ENCODE results near the gene HSD17B11.
"Not testable (repeated sequence)": the region's sequence is repeated elsewhere in the genome, so short reads cannot be mapped to it uniquely, and the experiment has no call there.

Gene HSD17B11

DNA sequence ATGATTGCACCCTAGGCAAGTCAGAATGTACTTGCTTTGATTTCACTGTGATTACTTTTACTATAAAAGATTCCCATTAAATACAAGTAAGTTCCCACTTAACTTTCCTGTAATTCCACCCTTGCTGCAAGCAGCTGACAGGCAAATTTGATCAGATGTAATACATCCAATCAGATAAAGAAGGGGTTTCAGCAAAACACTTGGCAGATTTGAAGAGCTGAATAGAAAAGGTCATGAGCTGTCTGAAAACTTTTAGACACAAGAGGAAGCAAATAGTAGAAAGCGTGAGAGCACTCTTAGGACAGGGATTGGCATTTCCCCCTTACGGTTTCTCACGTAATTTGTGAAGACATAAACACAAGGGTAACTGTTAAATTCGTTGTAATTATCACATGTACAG lies 91.1 kb downstream of the HSD17B11 start:
- no peak overlapping the region for H3K4me3 ChIP-seq (ENCODE audit: low read depth, low read length)
- TF ChIP-seq MYC (IDR thresholded peaks at IDR 0.05; ENCODE audit: low read depth, low read length) (no peak), POLR2A (IDR thresholded peaks at IDR 0.05; ENCODE audit: extremely low read depth, insufficient read length) (no peak)
- TF ChIP-seq, protein P1, sequence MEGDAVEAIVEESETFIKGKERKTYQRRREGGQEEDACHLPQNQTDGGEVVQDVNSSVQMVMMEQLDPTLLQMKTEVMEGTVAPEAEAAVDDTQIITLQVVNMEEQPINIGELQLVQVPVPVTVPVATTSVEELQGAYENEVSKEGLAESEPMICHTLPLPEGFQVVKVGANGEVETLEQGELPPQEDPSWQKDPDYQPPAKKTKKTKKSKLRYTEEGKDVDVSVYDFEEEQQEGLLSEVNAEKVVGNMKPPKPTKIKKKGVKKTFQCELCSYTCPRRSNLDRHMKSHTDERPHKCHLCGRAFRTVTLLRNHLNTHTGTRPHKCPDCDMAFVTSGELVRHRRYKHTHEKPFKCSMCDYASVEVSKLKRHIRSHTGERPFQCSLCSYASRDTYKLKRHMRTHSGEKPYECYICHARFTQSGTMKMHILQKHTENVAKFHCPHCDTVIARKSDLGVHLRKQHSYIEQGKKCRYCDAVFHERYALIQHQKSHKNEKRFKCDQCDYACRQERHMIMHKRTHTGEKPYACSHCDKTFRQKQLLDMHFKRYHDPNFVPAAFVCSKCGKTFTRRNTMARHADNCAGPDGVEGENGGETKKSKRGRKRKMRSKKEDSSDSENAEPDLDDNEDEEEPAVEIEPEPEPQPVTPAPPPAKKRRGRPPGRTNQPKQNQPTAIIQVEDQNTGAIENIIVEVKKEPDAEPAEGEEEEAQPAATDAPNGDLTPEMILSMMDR (IDR thresholded peaks at IDR 0.05; ENCODE audit: low read depth, low read length) = no peak
- TF ChIP-seq, protein P2, sequence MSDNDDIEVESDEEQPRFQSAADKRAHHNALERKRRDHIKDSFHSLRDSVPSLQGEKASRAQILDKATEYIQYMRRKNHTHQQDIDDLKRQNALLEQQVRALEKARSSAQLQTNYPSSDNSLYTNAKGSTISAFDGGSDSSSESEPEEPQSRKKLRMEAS (IDR thresholded peaks at IDR 0.05; ENCODE audit: low read depth, low read length) = no peak
- no peak for DNase-seq (ENCODE audit: low read depth)

DNA sequence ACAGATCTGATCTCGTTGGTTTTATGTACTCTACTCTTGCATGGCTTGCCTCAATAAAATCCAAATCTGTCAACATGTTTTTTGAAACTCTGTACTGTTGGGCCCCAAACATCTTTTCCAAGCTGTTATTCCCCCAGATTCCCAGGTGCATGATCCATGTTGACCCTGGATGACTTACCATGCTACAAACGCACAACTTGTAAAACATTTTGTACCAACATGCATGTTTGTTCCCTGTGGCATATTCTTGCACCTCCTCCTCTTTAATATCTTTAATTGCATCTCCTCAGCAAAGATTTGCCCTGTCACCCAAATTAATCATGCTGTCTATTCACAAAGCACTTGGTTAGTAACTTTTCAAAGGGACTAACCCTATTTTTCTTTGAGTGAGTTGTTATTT lies 92.6 kb downstream of the HSD17B11 start:
- no peak overlapping the region for H3K4me3 ChIP-seq (ENCODE audit: low read depth, low read length)
- TF ChIP-seq, protein P1 (IDR thresholded peaks at IDR 0.05; ENCODE audit: low read depth, low read length) = no peak
- TF ChIP-seq POLR2A (IDR thresholded peaks at IDR 0.05; ENCODE audit: extremely low read depth, insufficient read length) (no peak), MYC (IDR thresholded peaks at IDR 0.05; ENCODE audit: low read depth, low read length) (no peak)
- no peak for DNase-seq (ENCODE audit: low read depth)

DNA sequence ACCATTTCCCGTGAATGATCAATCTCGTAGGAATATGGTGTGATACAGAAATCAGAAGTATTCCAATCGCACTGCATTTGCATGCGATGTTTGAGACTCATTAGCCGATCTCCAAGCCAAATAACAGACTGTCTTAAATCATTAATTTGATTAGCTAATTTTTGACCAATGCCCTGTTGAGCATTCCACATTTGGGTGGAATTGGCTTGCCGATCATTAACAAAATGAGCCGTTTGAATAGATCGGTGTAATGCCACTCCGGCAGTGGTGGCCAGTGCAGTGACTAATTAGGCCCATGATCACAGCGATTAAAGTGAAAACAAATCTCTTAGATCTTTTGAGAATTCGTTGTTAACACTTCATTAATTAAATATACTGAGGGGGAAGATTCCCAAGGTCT lies 96.1 kb downstream of the HSD17B11 start:
- H3K4me3 ChIP-seq (ENCODE audit: low read depth, low read length); DNase-seq (ENCODE audit: low read depth): not testable (repeated sequence)

DNA sequence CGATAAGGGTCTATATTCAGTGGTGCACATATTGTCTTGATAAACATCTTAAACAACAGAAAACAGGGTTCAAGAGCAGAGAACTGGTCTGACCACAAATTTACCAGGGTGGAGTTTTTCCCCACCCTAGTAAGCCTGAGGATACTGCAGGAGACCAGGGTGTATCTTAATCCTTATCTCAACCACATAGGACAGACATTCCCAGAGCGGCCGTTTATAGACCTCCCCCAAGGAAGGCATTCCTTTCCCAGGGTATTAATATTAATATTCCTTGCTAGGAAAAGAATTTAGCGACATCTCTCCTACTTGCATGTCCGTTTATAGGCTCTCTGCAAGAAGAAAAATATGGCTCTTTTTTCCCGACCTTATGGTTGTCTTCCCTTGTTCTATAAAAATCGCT lies 97.1 kb downstream of the HSD17B11 start:
- DNase-seq (ENCODE audit: low read depth); H3K4me3 ChIP-seq (ENCODE audit: low read depth, low read length): not testable (repeated sequence)

DNA sequence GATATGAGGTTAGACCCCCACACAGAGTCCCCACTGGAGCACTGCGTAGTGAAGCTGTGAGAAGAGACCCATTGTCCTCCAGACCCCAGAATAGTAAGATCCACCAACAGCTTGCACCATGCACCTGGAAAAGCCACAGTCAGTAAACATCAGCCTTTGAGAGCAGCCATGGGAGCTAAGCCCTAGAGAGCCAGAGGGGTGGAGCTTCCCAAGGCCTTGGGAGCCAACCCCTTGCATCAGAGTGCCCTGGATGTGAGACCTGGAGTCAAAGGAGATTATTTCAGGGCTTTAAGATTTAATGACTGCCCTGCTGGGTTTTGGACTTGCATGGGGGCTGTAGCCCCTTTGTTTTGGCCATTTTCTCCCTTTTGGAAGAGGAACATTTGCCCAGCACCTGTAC lies 104.0 kb downstream of the HSD17B11 start:
- no peak for DNase-seq (ENCODE audit: low read depth)
- H3K4me3 ChIP-seq (ENCODE audit: low read depth, low read length) = no peak overlapping the region
- TF ChIP-seq, protein P2 (IDR thresholded peaks at IDR 0.05; ENCODE audit: low read depth, low read length) = no peak
- no peak for TF ChIP-seq POLR2A (IDR thresholded peaks at IDR 0.05; ENCODE audit: extremely low read depth, insufficient read length)
- TF ChIP-seq, protein P1 (IDR thresholded peaks at IDR 0.05; ENCODE audit: low read depth, low read length) = no peak
- TF ChIP-seq MYC (IDR thresholded peaks at IDR 0.05; ENCODE audit: low read depth, low read length) = no peak
